Measurements from ENCODE around the gene MFSD2B.

MFSD2B gene

DNA sequence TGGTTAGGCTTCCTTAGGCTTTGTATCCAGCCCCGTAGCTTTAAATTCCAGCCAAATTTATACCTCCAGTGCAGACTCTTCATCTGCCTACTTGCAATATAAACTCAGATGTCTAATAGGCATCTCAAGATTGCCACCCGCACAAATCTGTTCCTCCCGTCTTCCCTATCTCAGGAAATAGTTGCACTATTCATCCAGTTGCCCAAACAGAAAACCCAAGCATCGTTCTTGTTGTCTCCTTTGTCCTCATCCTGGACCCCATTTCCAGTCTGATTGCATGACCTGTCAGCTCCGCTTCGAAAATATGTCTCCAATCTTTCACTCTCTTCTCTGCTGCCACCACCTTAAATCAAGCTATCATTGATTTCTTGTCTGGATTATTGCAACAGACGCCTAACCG, 41.9 kb downstream of the MFSD2B start:
- DNase-seq = no peak

DNA sequence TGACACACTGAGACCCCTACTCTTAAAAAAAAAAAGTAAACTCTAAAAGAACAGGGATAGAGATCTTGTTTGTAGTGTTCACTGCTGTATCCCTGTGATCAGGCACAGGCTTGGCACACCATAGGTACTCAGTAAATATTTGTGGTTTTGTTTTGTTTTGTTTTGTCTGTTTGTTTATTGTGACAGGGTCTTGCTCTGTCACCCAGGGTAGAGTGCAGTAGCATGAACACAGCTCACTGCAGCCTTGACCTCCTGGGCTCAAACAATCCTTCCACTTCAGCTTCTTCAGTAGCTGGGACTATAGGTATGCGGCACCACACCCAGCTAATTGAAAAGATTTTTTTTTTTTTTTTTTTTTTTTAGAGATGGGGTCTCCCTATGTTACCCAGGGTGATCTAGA, 43.1 kb downstream of the MFSD2B start:
- DNase-seq = no peak

DNA sequence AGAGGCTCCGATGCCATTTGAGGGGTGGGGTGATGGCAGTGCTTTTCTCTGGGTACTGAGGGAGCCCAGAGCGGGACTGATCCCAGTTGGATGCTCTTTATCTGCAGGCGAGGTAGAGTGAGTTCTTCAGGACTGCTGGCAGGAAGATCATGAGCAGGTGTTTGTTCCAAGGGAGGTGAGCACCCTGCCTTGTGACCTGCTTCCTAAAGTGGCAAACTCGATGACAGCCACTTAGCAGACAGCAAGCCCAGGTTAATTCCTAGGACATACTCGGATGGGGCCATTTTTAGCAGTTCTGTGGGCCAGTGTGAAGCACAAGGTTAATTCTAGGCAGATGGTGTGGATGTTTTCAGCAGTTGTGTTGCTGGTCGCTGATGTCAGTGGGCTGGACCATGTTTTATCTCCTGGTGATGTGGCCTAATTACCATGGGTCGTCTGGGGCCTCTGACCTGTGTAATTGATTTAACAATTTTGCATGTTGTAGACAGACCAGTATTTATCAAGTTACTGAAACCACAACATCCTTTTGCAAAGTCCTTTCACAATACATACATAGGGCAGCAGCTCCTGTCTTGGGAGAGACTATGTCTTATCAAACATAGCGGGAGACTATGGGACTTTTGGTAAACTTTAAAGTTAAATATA, 44.6 kb downstream of the MFSD2B start:
- no peak for DNase-seq

DNA sequence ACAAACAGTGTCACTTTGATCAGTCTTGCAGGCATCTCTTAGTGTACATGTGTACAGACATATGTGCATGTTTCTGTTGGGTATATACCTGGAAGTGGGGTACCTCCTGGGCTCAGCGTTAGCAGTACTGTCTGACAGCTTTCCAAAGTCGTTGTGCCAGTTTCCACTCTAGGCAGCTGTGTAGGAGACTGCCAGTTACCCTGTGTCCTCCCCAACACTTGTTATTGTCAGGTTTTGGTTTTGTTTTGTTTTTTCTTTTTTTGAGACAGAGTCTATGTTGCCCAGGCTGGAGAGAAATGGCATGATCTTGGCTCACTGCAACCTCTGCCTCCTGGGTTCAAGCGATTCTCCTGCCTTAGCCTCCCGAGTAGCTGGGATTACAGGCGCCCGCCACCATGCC, 45.9 kb downstream of the MFSD2B start:
- no peak for DNase-seq

DNA sequence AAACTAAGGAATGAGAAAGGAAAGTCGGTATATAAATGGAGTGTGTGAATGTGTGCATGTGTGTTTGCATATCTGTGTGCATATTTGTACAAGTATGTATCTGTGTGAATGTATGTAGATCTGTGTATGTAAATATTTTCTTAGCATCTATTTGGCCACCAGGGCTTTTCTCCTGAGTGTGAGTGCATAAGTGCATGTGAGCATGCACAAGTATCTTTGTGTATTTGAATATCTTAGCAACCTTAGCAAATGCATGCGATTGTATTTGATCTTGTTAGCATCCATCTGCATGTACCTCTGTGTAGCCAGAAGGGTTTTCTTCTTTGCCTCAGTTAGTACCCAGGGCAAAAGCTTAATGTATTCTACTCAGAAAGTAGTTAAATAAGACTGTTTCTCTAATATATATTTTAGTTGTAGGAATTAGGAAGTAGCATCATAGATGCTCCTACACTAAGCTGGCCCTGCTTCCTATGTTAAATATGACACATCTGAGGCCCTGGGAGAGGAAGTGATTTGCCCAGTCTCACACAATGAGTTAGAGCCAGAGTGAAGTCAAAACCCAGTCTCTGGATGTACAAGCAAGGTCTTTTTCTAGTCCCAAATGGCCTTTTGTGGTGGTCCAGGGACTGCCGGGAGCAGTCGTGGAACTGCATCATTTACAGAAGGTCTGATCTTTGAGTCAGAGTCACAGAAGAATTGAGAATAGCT, 48.8 kb downstream of the MFSD2B start:
- no peak for DNase-seq

DNA sequence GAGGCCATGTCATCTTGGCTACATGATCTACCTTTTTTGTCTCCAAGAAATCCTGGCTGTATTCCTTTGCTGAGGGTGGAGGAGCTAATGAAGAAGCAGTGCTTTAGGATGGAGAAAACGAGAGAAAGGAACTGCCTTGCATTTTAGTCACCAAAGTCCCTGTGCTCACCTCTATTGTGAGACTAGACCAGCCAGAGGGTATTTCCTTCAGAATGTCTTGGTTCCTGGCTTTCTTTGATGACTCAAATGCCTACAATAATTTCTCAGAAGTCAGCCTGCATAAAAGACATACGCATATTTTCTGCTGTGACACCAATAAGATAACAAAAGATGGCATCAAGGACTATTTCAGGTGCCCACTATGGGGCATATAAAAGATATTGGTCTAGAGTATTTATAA, 55.5 kb downstream of the MFSD2B start:
- no peak for DNase-seq

DNA sequence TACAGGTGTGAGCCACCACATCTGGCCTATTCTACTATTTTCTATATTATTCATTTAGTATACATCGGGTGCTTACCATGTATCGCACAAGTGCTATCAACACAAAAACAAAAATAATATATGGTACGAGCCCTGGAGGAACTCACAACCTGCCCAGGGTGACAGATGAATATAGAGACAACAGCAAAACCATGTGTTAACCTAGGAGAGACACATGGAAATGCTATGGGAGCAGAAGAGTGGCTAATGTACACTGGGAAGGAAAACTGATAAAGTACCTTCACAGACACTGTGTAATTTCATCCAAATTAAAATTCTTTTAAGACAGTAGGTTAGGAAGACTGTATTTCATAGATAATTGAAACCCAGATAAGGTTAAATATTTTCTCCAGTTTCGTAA, 62.4 kb downstream of the MFSD2B start:
- DNase-seq = no peak

DNA sequence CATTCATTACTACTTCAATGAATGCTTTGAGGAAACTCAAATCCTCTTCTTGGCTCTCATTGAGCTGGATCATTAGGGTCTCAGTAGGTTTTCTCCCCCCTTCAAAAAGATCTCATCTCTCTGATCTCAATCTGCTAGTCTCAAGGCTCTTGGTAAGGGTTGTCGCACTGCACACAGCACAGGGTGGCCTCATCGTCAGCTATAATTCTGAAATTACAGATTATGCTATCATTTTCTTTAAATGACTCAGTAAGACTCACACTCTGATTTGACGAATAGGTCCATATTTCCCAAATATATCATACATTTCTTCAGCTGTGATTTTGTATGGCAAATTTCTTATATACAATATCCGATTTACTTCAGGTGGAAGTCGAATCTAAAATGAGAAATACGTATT, 63.9 kb downstream of the MFSD2B start:
- DNase-seq = no peak

DNA sequence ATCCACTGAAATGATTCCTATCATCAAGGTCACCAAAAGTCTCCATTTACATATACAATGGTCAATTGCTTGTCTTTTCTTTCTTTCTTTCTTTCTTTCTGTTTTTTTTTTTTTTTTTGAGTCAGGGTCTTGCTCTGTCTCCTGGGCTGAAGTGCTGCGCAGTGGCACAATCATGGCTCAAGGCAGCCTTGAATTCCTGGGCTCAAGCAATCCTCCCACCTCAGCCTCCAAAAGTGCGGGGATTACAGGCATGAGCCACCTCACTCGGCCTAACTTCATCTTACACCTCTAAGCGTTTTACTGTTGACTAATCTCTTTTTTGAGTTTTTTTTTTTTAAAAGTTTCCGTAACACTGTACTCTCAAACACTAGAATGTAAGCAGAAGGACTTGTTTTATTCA, 65.4 kb downstream of the MFSD2B start:
- DNase-seq = no peak

All from CD4-positive, alpha-beta T cell treated with Interleukin-4 for 4 hours (primary cell).